Mesenchymal stem cell (in vitro differentiated cells and primary cell): ENCODE data around the gene MANF.

Source experiments
- DNase-seq: peaks from one replicate; pipeline ENCODE4 v3.0.0-alpha.2; 2013
- H2AFZ ChIP-seq: one replicate; pipeline ENCODE4 v1.6.1; 2013; ENCODE audit warnings: low read depth, mild to moderate bottlenecking, control low read depth, inconsistent platforms, low read length, moderate library complexity
- H2AK5ac ChIP-seq: 2 replicates; pipeline ENCODE4 v1.6.1; 2013; ENCODE audit warnings: low read length, moderate library complexity, mild to moderate bottlenecking, inconsistent platforms; ENCODE audit not compliant: severe bottlenecking
- H2BK120ac ChIP-seq: one replicate; pipeline ENCODE4 v1.6.1; 2013; ENCODE audit warnings: low read depth, mild to moderate bottlenecking, inconsistent platforms, low read length, moderate library complexity
- H2BK12ac ChIP-seq, 2 experiments: one replicate each; pipeline ENCODE4 v1.6.1; 2013; ENCODE audit warnings: inconsistent platforms in 2 of 2, low read length in 2 of 2, mild to moderate bottlenecking in 2 of 2, moderate library complexity in 2 of 2, control low read depth in 1 of 2
- H2BK15ac ChIP-seq: one replicate; pipeline ENCODE4 v1.6.1; 2013; ENCODE audit warnings: mild to moderate bottlenecking, low read depth, inconsistent platforms; ENCODE audit not compliant: poor library complexity, severe bottlenecking
- H2BK5ac ChIP-seq: 2 replicates; pipeline ENCODE4 v1.6.1; 2013; ENCODE audit warnings: low read depth, mild to moderate bottlenecking, low read length, control low read depth, inconsistent platforms; ENCODE audit not compliant: poor library complexity, severe bottlenecking
- H3K14ac ChIP-seq, 2 experiments: one replicate each; pipeline ENCODE4 v1.6.1; 2013; ENCODE audit warnings: inconsistent platforms in 2 of 2, low read length in 2 of 2, control low read depth in 1 of 2, mild to moderate bottlenecking in 1 of 2, moderate library complexity in 1 of 2
- H3K18ac ChIP-seq, 2 experiments: one replicate each; pipeline ENCODE4 v1.6.1; 2013; ENCODE audit warnings: inconsistent platforms in 2 of 2, low read length in 2 of 2, control low read depth in 1 of 2, low read depth in 1 of 2, mild to moderate bottlenecking in 1 of 2
- H3K23ac ChIP-seq, 2 experiments: one replicate each; pipeline ENCODE4 v1.6.1; 2013; ENCODE audit warnings: inconsistent platforms in 2 of 2, low read length in 2 of 2, mild to moderate bottlenecking in 2 of 2, moderate library complexity in 2 of 2, control low read depth in 1 of 2
- H3K27ac ChIP-seq: 2 replicates; pipeline ENCODE4 v1.5.1; 2013; ENCODE audit warnings: mild to moderate bottlenecking, moderate library complexity, low read length, control low read depth, inconsistent platforms; ENCODE audit not compliant: poor library complexity, severe bottlenecking
- H3K27me3 ChIP-seq, 2 experiments: 2 replicates each; pipeline versions ENCODE4 v1.6.1 to v1.7.0; 2013; ENCODE audit warnings: low read length in 2 of 2, mild to moderate bottlenecking in 2 of 2, moderate library complexity in 2 of 2, control low read depth in 1 of 2, inconsistent platforms in 1 of 2; ENCODE audit not compliant: control insufficient read depth in 1 of 2, insufficient read depth in 1 of 2
- H3K36me3 ChIP-seq, 2 experiments: 2 replicates each; pipeline versions ENCODE4 v1.6.1 to v1.7.0; 2013; ENCODE audit warnings: low read length in 2 of 2, control low read depth in 1 of 2, inconsistent platforms in 1 of 2, low read depth in 1 of 2, mild to moderate bottlenecking in 1 of 2; ENCODE audit not compliant: insufficient read depth in 2 of 2, control insufficient read depth in 1 of 2
- H3K4ac ChIP-seq, 2 experiments: one replicate each; pipeline ENCODE4 v1.6.1; 2013; ENCODE audit warnings: inconsistent platforms in 2 of 2, low read length in 2 of 2, mild to moderate bottlenecking in 2 of 2, moderate library complexity in 2 of 2, control low read depth in 1 of 2, low read depth in 1 of 2
- H3K4me1 ChIP-seq: 2 replicates; pipeline ENCODE4 v1.6.1; 2013; ENCODE audit warnings: low read depth, low read length, control low read depth; ENCODE audit not compliant: control insufficient read depth, insufficient read depth
- H3K4me2 ChIP-seq: 2 replicates; pipeline ENCODE4 v1.6.1; 2013; ENCODE audit warnings: low read length, mild to moderate bottlenecking, inconsistent platforms; ENCODE audit not compliant: poor library complexity, severe bottlenecking
- H3K4me3 ChIP-seq, 2 experiments: 2 replicates each; pipeline versions ENCODE4 v1.5.1 to v1.7.0; 2013; ENCODE audit warnings: low read length in 2 of 2, mild to moderate bottlenecking in 2 of 2, control low read depth in 1 of 2, low read depth in 1 of 2; ENCODE audit not compliant: insufficient read depth in 1 of 2
- H3K79me1 ChIP-seq: replicated peaks from 2 replicates; pipeline ENCODE4 v1.6.1; 2013; ENCODE audit warnings: mild to moderate bottlenecking, control low read depth, low read length, inconsistent platforms; ENCODE audit not compliant: poor library complexity, severe bottlenecking
- H3K9ac ChIP-seq: 2 replicates; pipeline ENCODE4 v1.7.0; 2013; ENCODE audit warnings: mild to moderate bottlenecking, low read length, moderate library complexity
- H3K9me3 ChIP-seq: 2 replicates; pipeline ENCODE4 v1.7.0; 2013; ENCODE audit warnings: mild to moderate bottlenecking, low read length; ENCODE audit not compliant: control insufficient read depth
- H4K8ac ChIP-seq: one replicate; pipeline ENCODE4 v1.6.1; 2013; ENCODE audit warnings: inconsistent platforms, mild to moderate bottlenecking, low read length, moderate library complexity
- H4K91ac ChIP-seq: one replicate; pipeline ENCODE4 v1.6.1; 2013; ENCODE audit warnings: mild to moderate bottlenecking, low read length, inconsistent platforms
- WGBS: methylation state at CpG from one replicate; pipeline ENCODE4 v1.1.7; 2013; ENCODE audit warnings: mixed read lengths; 5-methylcytosine and 5-hydroxymethylcytosine counted together

The MANF gene

GRCh38 chr3:51384055-51384725 lies 901 bp upstream of the MANF start:
- Histone ChIP-seq H3K18ac (peak overlapping the region; percentile 86 to 91), H4K91ac (peak overlapping the region; percentile 92), H3K23ac (peak overlapping the region in 1 of 2 experiments; percentile 75), H2BK5ac (peak overlapping the region; percentile 39), H2AK5ac (peak overlapping the region; percentile 58), H3K79me1 (peaks cover 11% of the 10 kb centered on the region), H3K4ac (peak overlapping the region; percentile 92 to 95), H3K9me3 (no peaks in the 10 kb centered on the region), H2BK120ac (peak overlapping the region; percentile 7), H3K4me2 (peak overlapping the region; percentile 64), H2BK15ac (peak overlapping the region; percentile 49), H2BK12ac (no peak overlapping the region), H3K36me3 (peaks cover 10 to 24% of the 10 kb centered on the region in 2 experiments), H4K8ac (peak overlapping the region; percentile 99), H3K14ac (peak overlapping the region; percentile 40 to 72), H3K27me3 (no peaks in the 10 kb centered on the region), H3K4me3 (peak overlapping the region; percentile 85 to 97), H3K9ac (peak overlapping the region; percentile 99), H3K4me1 (peaks cover 16% of the 10 kb centered on the region), H3K27ac (peak overlapping the region; percentile 47), H2AFZ (peak overlapping the region; percentile 64)
- no peak for DNase-seq
- 2% methylated on average over 29 of the region's 29 CpGs for WGBS

GRCh38 chr3:51385621-51386091 lies 565 bp downstream of the MANF start:
- Histone ChIP-seq H3K23ac (peak overlapping the region in 1 of 2 experiments; percentile 46), H2AK5ac (no peak overlapping the region), H4K8ac (peak overlapping the region; percentile 88), H3K27me3 (no peaks in the 10 kb centered on the region), H4K91ac (peak overlapping the region; percentile 15), H3K4ac (peak overlapping the region; percentile 88 to 95), H2BK5ac (no peak overlapping the region), H3K27ac (no peak overlapping the region), H2BK12ac (no peak overlapping the region), H3K79me1 (peaks cover 11% of the 10 kb centered on the region), H2BK120ac (no peak overlapping the region), H3K36me3 (peaks cover 24 to 35% of the 10 kb centered on the region in 2 experiments), H3K9ac (peak overlapping the region; percentile 94), H2BK15ac (no peak overlapping the region), H3K4me3 (peak overlapping the region; percentile 97 to 98), H2AFZ (no peak overlapping the region), H3K18ac (peak overlapping the region; percentile 17 to 99), H3K9me3 (no peaks in the 10 kb centered on the region), H3K4me1 (peaks cover 22% of the 10 kb centered on the region), H3K14ac (peak overlapping the region in 1 of 2 experiments; percentile 71), H3K4me2 (peak overlapping the region; percentile 93)
- 3% methylated on average over 17 of the region's 18 CpGs for WGBS
- DNase-seq, result peak; percentile 18

- no peaks in the 10 kb centered on the region for H3K27me3 ChIP-seq
- 44% methylated on average over 7 of the region's 8 CpGs for WGBS
- no peak overlapping the region for H2BK5ac ChIP-seq
These were observed 1.2 kb downstream of the MANF start for GRCh38 chr3:51386159-51386851.

GRCh38 chr3:51386852-51387229 lies 1.8 kb downstream of the MANF start:
- Histone ChIP-seq H2BK12ac (no peak overlapping the region), H3K23ac (no peak overlapping the region), H3K27me3 (no peaks in the 10 kb centered on the region), H3K14ac (no peak overlapping the region), H3K27ac (no peak overlapping the region), H3K36me3 (peaks cover 27 to 35% of the 10 kb centered on the region in 2 experiments), H3K4me2 (peak overlapping the region; percentile 93), H3K4ac (no peak overlapping the region), H4K8ac (no peak overlapping the region), H3K4me1 (peaks cover 26% of the 10 kb centered on the region), H3K18ac (no peak overlapping the region), H2AK5ac (peak overlapping the region; percentile 4), H2BK15ac (no peak overlapping the region), H3K9me3 (no peaks in the 10 kb centered on the region), H3K79me1 (peaks cover 11% of the 10 kb centered on the region), H2AFZ (no peak overlapping the region), H4K91ac (no peak overlapping the region), H3K9ac (peak overlapping the region; percentile 94), H3K4me3 (peak overlapping the region in 1 of 2 experiments; percentile 97), H2BK120ac (no peak overlapping the region), H2BK5ac (no peak overlapping the region)
- WGBS, result 98% methylated on average over 4 of the region's 5 CpGs
- no peak for DNase-seq

More at GRCh38 chr3:51386159-51386851, 1.2 kb downstream of the MANF start:
- H3K27ac ChIP-seq, result no peak overlapping the region
- H2AFZ ChIP-seq, result no peak overlapping the region
- no peak overlapping the region for H2BK120ac ChIP-seq
- peak; percentile 29 for DNase-seq
- H3K4me1 ChIP-seq, result peaks cover 24% of the 10 kb centered on the region
- no peak overlapping the region for H2BK12ac ChIP-seq
- no peaks in the 10 kb centered on the region for H3K9me3 ChIP-seq
- peak overlapping the region in 1 of 2 experiments; percentile 97 for H3K4me3 ChIP-seq
- peaks cover 25 to 35% of the 10 kb centered on the region in 2 experiments for H3K36me3 ChIP-seq
- H2BK15ac ChIP-seq, result no peak overlapping the region
- H3K79me1 ChIP-seq, result peaks cover 11% of the 10 kb centered on the region
- H3K9ac ChIP-seq, result peak overlapping the region; percentile 94
- H3K18ac ChIP-seq, result no peak overlapping the region
- no peak overlapping the region for H4K8ac ChIP-seq
- peak overlapping the region; percentile 4 for H2AK5ac ChIP-seq
- no peak overlapping the region for H3K14ac ChIP-seq
- peak overlapping the region; percentile 93 for H3K4me2 ChIP-seq
- peak overlapping the region in 1 of 2 experiments; percentile 65 for H3K23ac ChIP-seq
- H3K4ac ChIP-seq, result peak overlapping the region in 1 of 2 experiments; percentile 15
- H4K91ac ChIP-seq, result no peak overlapping the region
